Uterus (tissue), 2 donors: ENCODE data around the gene SBF2.

Source experiments
- CTCF ChIP-seq, 4 experiments: fragments of 200-600 bp in 2 of 4; fragments of 450-650 bp in 2 of 4; sonication (generic) in 2 of 4; IDR thresholded peaks; one replicate each; pipeline ENCODE4 v1.5.1; 2016 to 2019; ENCODE audit warnings: antibody characterized with exemption in 4 of 4, mild to moderate bottlenecking in 2 of 4, moderate library complexity in 1 of 4
- POLR2A ChIP-seq, 2 donors: fragments of 450-650 bp; IDR thresholded peaks; one replicate each; pipeline ENCODE4 v1.6.1; 2016; ENCODE audit warnings: antibody characterized with exemption in 2 of 2, mild to moderate bottlenecking in 1 of 2, moderate library complexity in 1 of 2

- TF ChIP-seq POLR2A (IDR thresholded peaks at IDR 0.05) (no peak), CTCF (IDR thresholded peaks at IDR 0.05) (no peak)
Measured at GRCh38 chr11:10274726-10275125, 19.3 kb downstream of the SBF2 start.
